Cardiac muscle cell (in vitro differentiated cells and primary cell): Measurements from ENCODE around the gene PIGZ. TPM values are rescaled to one million over a fixed set of nuclear protein-coding genes. Genes with fewer than 3 reads are reported as not detected.

Experiments used
- DNase-seq, 2 donors: peaks; one replicate each; pipeline versions ENCODE4 v3.0.0 to v3.0.0-alpha.2; 2010 to 2017; ENCODE audit warnings: low read depth in 1 of 2, low spot score in 1 of 2
- H3K27ac ChIP-seq: fragments of 200-600 bp; sonication (generic); 2 replicates; pipeline ENCODE4 v1.5.1; 2016
- H3K27me3 ChIP-seq: fragments of 200-600 bp; sonication (generic); 2 replicates; pipeline ENCODE4 v1.6.0; 2016; ENCODE audit warnings: control low read depth
- H3K36me3 ChIP-seq: fragments of 200-600 bp; sonication (generic); 2 replicates; pipeline ENCODE4 v1.5.1; 2016; ENCODE audit warnings: control low read depth
- H3K4me1 ChIP-seq: fragments of 200-600 bp; sonication (generic); 2 replicates; pipeline ENCODE4 v1.8.1; 2017; ENCODE audit warnings: low read depth, mild to moderate bottlenecking, mixed run types
- H3K4me3 ChIP-seq: fragments of 200-600 bp; sonication (generic); 2 replicates; pipeline ENCODE4 v1.5.1; 2016; ENCODE audit warnings: mild to moderate bottlenecking
- H3K9me3 ChIP-seq: fragments of 200-600 bp; sonication (generic); 2 replicates; pipeline ENCODE4 v1.5.1; 2017; ENCODE audit warnings: low read depth, mild to moderate bottlenecking, control low read depth
- CTCF ChIP-seq: IDR thresholded peaks from 2 replicates; pipeline ENCODE4 v1.5.1; 2012; ENCODE audit warnings: low read depth, mild to moderate bottlenecking, low read length
- polyA plus RNA-seq: library from polyadenylated mRNA; unstranded; fragments of >200 nt; fragmentation: Nextera tagmentation; extraction: Ambion mirVana; gene quantifications from 2 replicates; pipeline ENCODE4 v1.2.1, GENCODE V29; 2016
- total RNA-seq: library from RNA; depleted of rRNA; stranded (reverse); fragments of >200 nt; gene quantifications from 2 replicates; pipeline ENCODE4 v1.2.3, GENCODE V29; 2016

The PIGZ gene
- total and polyA plus RNA-seq, 2 experiments from 2014 or later, result 4.1 to 8.1 TPM

DNA sequence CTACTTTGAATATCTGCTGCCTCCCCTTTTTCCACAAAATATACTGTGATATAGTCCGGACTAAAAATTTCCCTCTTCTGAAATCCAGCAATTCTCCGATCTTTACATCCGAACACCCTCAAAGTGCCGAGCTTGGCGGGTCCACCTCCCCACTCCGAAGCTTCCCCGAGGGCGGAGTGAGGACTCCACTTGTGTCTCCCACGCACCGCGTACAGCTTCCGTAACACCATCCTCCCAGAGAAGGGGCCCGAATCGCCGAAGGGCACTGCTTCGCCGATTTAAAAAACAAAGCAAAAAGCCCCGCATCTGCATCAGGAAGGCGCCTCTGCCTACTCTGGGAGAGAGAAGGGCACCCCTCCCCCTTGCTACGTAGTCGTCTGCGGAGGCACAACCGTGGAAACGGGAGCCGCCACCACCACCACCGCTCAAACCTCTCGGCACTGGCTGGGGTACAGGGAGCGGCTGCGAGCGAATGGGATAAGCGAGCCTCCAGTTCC, 26.9 kb downstream of the PIGZ start:
- peaks cover 14% of the 10 kb centered on the region for H3K4me1 ChIP-seq
- H3K36me3 ChIP-seq, result peaks cover 18% of the 10 kb centered on the region
- no peak for TF ChIP-seq CTCF
- peak overlapping the region; percentile 99 for H3K4me3 ChIP-seq
- H3K9me3 ChIP-seq, result no peaks in the 10 kb centered on the region
- peak overlapping the region; percentile 93 for H3K27ac ChIP-seq
- DNase-seq, result peak; percentile 69 to 78
- H3K27me3 ChIP-seq, result no peaks in the 10 kb centered on the region

DNA sequence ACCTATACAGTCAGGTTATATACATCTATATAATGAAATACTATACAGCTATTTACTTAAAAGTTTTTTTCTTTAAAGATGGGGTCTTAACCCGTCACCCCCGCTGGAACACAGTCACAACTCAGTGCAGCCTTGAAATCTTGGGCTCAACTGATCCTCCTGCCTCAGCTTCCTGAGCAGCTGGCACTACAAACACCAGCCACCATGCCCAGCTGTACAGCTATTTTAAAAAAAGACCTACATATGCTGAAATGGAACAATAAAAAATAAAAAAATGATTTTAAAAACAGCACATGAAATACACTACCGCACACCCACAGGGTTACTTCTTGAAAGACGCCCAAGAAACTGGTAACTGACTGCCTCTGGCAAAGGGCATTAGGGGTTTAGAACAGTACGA, 30.1 kb downstream of the PIGZ start:
- DNase-seq, result no peak
- no peak overlapping the region for H3K4me3 ChIP-seq

GRCh38 chr3:196938124-196938523, 30.5 kb downstream of the PIGZ start:
- Histone ChIP-seq H3K36me3 (peaks cover 40% of the 10 kb centered on the region), H3K9me3 (no peaks in the 10 kb centered on the region), H3K27me3 (no peaks in the 10 kb centered on the region), H3K27ac (no peak overlapping the region), H3K4me3 (no peak overlapping the region), H3K4me1 (peaks cover 7% of the 10 kb centered on the region)
- DNase-seq, result no peak
- TF ChIP-seq CTCF, result no peak

More for the DNA sequence above, 30.1 kb downstream of the PIGZ start:
- H3K9me3 ChIP-seq, result no peaks in the 10 kb centered on the region
- H3K4me1 ChIP-seq, result peaks cover 10% of the 10 kb centered on the region
- no peaks in the 10 kb centered on the region for H3K27me3 ChIP-seq
- no peak overlapping the region for H3K27ac ChIP-seq
- no peak for TF ChIP-seq CTCF
- peaks cover 36% of the 10 kb centered on the region for H3K36me3 ChIP-seq

GRCh38 chr3:196936288-196936687, 32.3 kb downstream of the PIGZ start:
- peaks cover 52% of the 10 kb centered on the region for H3K36me3 ChIP-seq
- DNase-seq, result no peak
- no peak for TF ChIP-seq CTCF

DNA sequence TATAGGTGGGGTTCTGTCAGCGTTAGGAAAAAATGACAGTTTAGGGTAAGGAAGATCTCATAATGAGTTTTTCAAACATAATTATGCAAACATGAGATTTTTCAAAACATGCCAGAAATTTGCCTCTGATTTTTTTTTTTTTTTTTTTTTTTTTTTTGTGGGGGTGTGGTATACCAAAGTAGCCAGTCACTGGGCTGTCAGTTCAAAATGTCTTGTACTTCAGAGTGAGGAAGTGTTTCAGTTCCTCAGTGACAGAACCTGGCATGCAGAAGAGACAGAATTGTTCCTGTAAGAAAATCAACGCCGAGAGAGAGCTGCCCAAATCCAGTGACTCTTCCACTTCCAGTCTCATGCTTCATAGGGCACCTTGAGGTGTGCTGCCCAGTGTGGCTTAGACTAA, 36.0 kb downstream of the PIGZ start:
- no peak for TF ChIP-seq CTCF
- H3K9me3 ChIP-seq, result no peaks in the 10 kb centered on the region
- H3K27me3 ChIP-seq, result no peaks in the 10 kb centered on the region
- H3K36me3 ChIP-seq, result peaks cover 56% of the 10 kb centered on the region
- no peaks in the 10 kb centered on the region for H3K4me1 ChIP-seq
- H3K27ac ChIP-seq, result no peak overlapping the region
- no peak overlapping the region for H3K4me3 ChIP-seq
- no peak for DNase-seq

More at GRCh38 chr3:196936288-196936687, 32.3 kb downstream of the PIGZ start:
- Histone ChIP-seq H3K27me3 (no peaks in the 10 kb centered on the region), H3K4me1 (peaks cover 7% of the 10 kb centered on the region), H3K4me3 (no peak overlapping the region), H3K9me3 (no peaks in the 10 kb centered on the region), H3K27ac (no peak overlapping the region)
